Uterus (tissue), 2 donors: ENCODE measurements around the gene DNTT.

Experiments used
- POLR2A ChIP-seq, 2 donors: fragments of 450-650 bp; IDR thresholded peaks; one replicate each; pipeline ENCODE4 v1.6.1; 2016; ENCODE audit warnings: antibody characterized with exemption in 2 of 2, mild to moderate bottlenecking in 1 of 2, moderate library complexity in 1 of 2
- TF ChIP-seq, protein P1 (sequence below), 4 experiments: fragments of 200-600 bp in 2 of 4; fragments of 450-650 bp in 2 of 4; sonication (generic) in 2 of 4; IDR thresholded peaks; one replicate each; pipeline ENCODE4 v1.5.1; 2016 to 2019; ENCODE audit warnings: antibody characterized with exemption in 4 of 4, mild to moderate bottlenecking in 2 of 4, moderate library complexity in 1 of 4

DNA sequence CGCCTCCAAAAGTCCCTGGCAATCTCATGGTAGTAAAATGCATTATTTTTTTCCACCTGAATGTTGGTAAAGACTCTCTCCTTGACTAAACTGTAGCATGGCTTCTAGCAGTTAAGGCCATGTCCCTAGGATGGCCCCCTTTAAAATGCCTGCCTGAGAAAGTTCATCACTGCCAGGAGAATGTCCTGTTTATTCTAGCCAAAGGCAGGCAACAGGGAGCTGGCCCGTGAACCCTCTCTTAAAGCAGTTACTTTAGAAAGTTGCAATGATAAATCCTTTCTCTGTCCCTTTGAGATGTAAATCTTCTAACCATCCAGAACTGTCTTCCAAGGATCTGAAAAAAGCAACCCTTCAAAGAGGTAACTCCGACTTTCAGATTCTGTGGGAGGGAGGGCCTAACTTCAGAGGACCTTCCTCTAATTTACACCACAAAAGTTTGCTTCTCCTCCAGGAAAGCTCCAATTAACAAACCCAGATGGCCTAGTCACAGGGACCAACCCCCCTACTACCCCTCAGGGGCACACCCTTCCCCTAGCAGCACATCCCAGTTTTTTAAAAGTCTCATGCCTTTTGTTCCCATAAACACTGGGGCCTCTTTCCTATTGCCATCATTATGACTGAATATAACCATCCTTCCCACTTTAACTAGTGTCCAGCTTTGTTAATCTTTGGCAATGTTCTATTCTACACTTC, 5.5 kb downstream of the DNTT start:
- TF ChIP-seq POLR2A (IDR thresholded peaks at IDR 0.05) = no peak
- TF ChIP-seq, protein P1, sequence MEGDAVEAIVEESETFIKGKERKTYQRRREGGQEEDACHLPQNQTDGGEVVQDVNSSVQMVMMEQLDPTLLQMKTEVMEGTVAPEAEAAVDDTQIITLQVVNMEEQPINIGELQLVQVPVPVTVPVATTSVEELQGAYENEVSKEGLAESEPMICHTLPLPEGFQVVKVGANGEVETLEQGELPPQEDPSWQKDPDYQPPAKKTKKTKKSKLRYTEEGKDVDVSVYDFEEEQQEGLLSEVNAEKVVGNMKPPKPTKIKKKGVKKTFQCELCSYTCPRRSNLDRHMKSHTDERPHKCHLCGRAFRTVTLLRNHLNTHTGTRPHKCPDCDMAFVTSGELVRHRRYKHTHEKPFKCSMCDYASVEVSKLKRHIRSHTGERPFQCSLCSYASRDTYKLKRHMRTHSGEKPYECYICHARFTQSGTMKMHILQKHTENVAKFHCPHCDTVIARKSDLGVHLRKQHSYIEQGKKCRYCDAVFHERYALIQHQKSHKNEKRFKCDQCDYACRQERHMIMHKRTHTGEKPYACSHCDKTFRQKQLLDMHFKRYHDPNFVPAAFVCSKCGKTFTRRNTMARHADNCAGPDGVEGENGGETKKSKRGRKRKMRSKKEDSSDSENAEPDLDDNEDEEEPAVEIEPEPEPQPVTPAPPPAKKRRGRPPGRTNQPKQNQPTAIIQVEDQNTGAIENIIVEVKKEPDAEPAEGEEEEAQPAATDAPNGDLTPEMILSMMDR (IDR thresholded peaks at IDR 0.05) = no peak
